Measurements from ENCODE around the gene DOCK4. TPM values are rescaled to one million over a fixed set of nuclear protein-coding genes. Genes with fewer than 3 reads are reported as not detected.

DOCK4 gene
- total and polyA plus RNA-seq, 10 of the 15 experiments (the other 5 are each of a cell fraction or from before 2014, with no cell fraction given): 0.03 to 0.73 (median 0.38) TPM

- CTCF ChIA-PET: no interaction called here
- 100% methylated on average over 1 of the region's 1 CpG for WGBS (ENCODE audit: insufficient coverage, insufficient replicate concordance, low lambda C conversion rate, missing lambda C conversion rate)
Observed at GRCh38 chr7:112052498-112052897, 153.7 kb downstream of the DOCK4 start.

More at GRCh38 chr7:112052498-112052897, 153.7 kb downstream of the DOCK4 start:
- no peaks in the 10 kb centered on the region for H3K27me3 ChIP-seq (replicated peaks in 1 of 2; ENCODE audit: control insufficient read depth in 2 of 2, insufficient read depth in 2 of 2, low read length in 1 of 2)
- no peaks in the 10 kb centered on the region for H3K36me3 ChIP-seq (ENCODE audit: control insufficient read depth in 2 of 2, insufficient read depth in 2 of 2, low read length in 1 of 2)
- DNase-seq (ENCODE audit: low read depth, low spot score): no peak
- H3K27ac ChIP-seq (ENCODE audit: control insufficient read depth, insufficient read depth): no peak overlapping the region
- intact Hi-C loops (cut with micrococcal nuclease; ENCODE audit: unreplicated experiment): no loop called here
- H3K79me2 ChIP-seq (ENCODE audit: control insufficient read depth, insufficient read depth, low read length): no peaks in the 10 kb centered on the region
- H3K4me2 ChIP-seq (ENCODE audit: control insufficient read depth, insufficient read depth): no peak overlapping the region
- no TSS peak for BruUV-seq (replicated peaks)
- H3K4me3 ChIP-seq: no peak overlapping the region
- TF ChIP-seq, protein P1, sequence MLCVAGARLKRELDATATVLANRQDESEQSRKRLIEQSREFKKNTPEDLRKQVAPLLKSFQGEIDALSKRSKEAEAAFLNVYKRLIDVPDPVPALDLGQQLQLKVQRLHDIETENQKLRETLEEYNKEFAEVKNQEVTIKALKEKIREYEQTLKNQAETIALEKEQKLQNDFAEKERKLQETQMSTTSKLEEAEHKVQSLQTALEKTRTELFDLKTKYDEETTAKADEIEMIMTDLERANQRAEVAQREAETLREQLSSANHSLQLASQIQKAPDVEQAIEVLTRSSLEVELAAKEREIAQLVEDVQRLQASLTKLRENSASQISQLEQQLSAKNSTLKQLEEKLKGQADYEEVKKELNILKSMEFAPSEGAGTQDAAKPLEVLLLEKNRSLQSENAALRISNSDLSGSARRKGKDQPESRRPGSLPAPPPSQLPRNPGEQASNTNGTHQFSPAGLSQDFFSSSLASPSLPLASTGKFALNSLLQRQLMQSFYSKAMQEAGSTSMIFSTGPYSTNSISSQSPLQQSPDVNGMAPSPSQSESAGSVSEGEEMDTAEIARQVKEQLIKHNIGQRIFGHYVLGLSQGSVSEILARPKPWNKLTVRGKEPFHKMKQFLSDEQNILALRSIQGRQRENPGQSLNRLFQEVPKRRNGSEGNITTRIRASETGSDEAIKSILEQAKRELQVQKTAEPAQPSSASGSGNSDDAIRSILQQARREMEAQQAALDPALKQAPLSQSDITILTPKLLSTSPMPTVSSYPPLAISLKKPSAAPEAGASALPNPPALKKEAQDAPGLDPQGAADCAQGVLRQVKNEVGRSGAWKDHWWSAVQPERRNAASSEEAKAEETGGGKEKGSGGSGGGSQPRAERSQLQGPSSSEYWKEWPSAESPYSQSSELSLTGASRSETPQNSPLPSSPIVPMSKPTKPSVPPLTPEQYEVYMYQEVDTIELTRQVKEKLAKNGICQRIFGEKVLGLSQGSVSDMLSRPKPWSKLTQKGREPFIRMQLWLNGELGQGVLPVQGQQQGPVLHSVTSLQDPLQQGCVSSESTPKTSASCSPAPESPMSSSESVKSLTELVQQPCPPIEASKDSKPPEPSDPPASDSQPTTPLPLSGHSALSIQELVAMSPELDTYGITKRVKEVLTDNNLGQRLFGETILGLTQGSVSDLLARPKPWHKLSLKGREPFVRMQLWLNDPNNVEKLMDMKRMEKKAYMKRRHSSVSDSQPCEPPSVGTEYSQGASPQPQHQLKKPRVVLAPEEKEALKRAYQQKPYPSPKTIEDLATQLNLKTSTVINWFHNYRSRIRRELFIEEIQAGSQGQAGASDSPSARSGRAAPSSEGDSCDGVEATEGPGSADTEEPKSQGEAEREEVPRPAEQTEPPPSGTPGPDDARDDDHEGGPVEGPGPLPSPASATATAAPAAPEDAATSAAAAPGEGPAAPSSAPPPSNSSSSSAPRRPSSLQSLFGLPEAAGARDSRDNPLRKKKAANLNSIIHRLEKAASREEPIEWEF (IDR thresholded peaks at IDR 0.05; ENCODE audit: insufficient replicate concordance, low read depth, low read length): no peak
- TF ChIP-seq WRNIP1 (IDR thresholded peaks at IDR 0.05; ENCODE audit: borderline replicate concordance, low read depth, low read length) (no peak), BRCA1 (IDR thresholded peaks at IDR 0.05; ENCODE audit: low read depth, low read length) (no peak)
- ChIA-PET SMC1A (ENCODE audit: uncharacterized antibody, unreplicated experiment) (no interaction called here), RAD21 (ENCODE audit: unreplicated experiment) (no interaction called here), POLR2A (no interaction called here)
- H4K20me1 ChIP-seq (ENCODE audit: control insufficient read depth, insufficient read depth): no peaks in the 10 kb centered on the region
- H2AFZ ChIP-seq (ENCODE audit: control insufficient read depth, low read depth, low read length): no peak overlapping the region
- H3K4me1 ChIP-seq (ENCODE audit: control insufficient read depth, insufficient read depth, low read length): no peaks in the 10 kb centered on the region
- H3K9ac ChIP-seq (ENCODE audit: control insufficient read depth, insufficient read depth, low read length): no peak overlapping the region
- no peak for ATAC-seq
- in situ Hi-C loops (cut with MboI): no loop called here
- H3K9me3 ChIP-seq (replicated peaks; ENCODE audit: control insufficient read depth, insufficient read depth, low read length): no peaks in the 10 kb centered on the region
- FAIRE-seq: no peak
